HCT116 (cell line): ENCODE measurements around the gene NANOGP8. TPM values are rescaled to one million over a fixed set of nuclear protein-coding genes. Genes with fewer than 3 reads are reported as not detected.

Experiments
- ATAC-seq: fragments of 200-7000 bp; cut with Tn5 transposase; 2 replicates; pipeline ENCODE4 v1.9.1; 2020; ENCODE audit warnings: mild to moderate bottlenecking, moderate library complexity
- BruUV-seq: library from RNA; stranded (reverse); fragments of 400-500 nt; replicated peaks from 2 replicates; lab custom pipeline; 2021; lab: Mats Ljungman, UMichigan
- CTCF ChIA-PET: fragments of 300-600 bp; sonication (Branson Sonifier 250); formaldehyde crosslinking; loops from one replicate; lab custom pipeline; 2021; ENCODE audit warnings: antibody characterized with exemption; lab: Charles Lee
- POLR2A ChIA-PET: fragments of 300-600, 350-600 bp; sonication (Branson Sonifier 250); formaldehyde crosslinking; loops from one replicate; lab custom pipeline; 2021; ENCODE audit warnings: antibody characterized with exemption; lab: Charles Lee
- RAD21 ChIA-PET, 2 experiments: fragments of 300-600 bp; sonication (Branson Sonifier 250); formaldehyde crosslinking; loops; one replicate each; lab custom pipeline; 2023; ENCODE audit warnings: low total read pairs in 2 of 2; ENCODE audit not compliant: uncharacterized antibody in 2 of 2, unreplicated experiment in 2 of 2, low non-redundant PET in 1 of 2; lab: Charles Lee
- DNase-seq: peaks from one replicate; pipeline ENCODE4 v3.0.0-alpha.2; 2010; ENCODE audit warnings: low read depth, low spot score
- H2AFZ ChIP-seq: fragments of 200-600 bp; shearing (Covaris generic), sonication (generic); 2 replicates; pipeline ENCODE4 v1.6.1; 2017; ENCODE audit warnings: low read depth, mixed run types, mixed read lengths, antibody characterized with exemption, low read length; ENCODE audit not compliant: poor library complexity, severe bottlenecking
- H3K27ac ChIP-seq: 2 replicates; pipeline ENCODE4 v1.5.1; 2012; ENCODE audit warnings: low read depth, low read length
- H3K27me3 ChIP-seq: fragments of 200-600 bp; sonication (generic); 2 replicates; pipeline ENCODE4 v1.6.1; 2016; ENCODE audit warnings: mixed run types, low read length, mixed read lengths; ENCODE audit not compliant: insufficient read depth
- H3K36me3 ChIP-seq, 2 experiments: fragments of 200-500 bp in 1 of 2; fragments of 200-600 bp in 1 of 2; sonication (Bioruptor generic) in 1 of 2; sonication (generic) in 1 of 2; 2 replicates each; pipeline versions ENCODE4 v1.5.1 to v1.6.1; 2014 to 2016; ENCODE audit warnings: low read length in 2 of 2, inconsistent platforms in 1 of 2, mixed read lengths in 1 of 2, mixed run types in 1 of 2; ENCODE audit not compliant: insufficient read depth in 2 of 2, control insufficient read depth in 1 of 2
- H3K4me1 ChIP-seq, 2 experiments: fragments of 200-600 bp in 1 of 2; sonication (generic) in 1 of 2; 2 replicates each; pipeline versions ENCODE4 v1.5.1 to v1.6.1; 2012 to 2017; ENCODE audit warnings: low read length in 2 of 2, inconsistent platforms in 1 of 2, mild to moderate bottlenecking in 1 of 2, mixed read lengths in 1 of 2, mixed run types in 1 of 2, moderate library complexity in 1 of 2; ENCODE audit not compliant: insufficient read depth in 2 of 2, control insufficient read depth in 1 of 2
- H3K4me2 ChIP-seq: fragments of 200-600 bp; sonication (generic); 2 replicates; pipeline ENCODE4 v1.6.1; 2017; ENCODE audit warnings: mixed run types, low read length, mixed read lengths
- H3K4me3 ChIP-seq, 2 experiments: fragments of 200-600 bp in 1 of 2; sonication (generic) in 1 of 2; replicated peaks in 1 of 2; 2 replicates each; pipeline ENCODE4 v1.5.1; 2011 to 2016; ENCODE audit warnings: low read length in 2 of 2, control low read depth in 1 of 2, low read depth in 1 of 2, mild to moderate bottlenecking in 1 of 2, mixed read lengths in 1 of 2, mixed run types in 1 of 2
- H3K79me2 ChIP-seq: fragments of 200-600 bp; sonication (generic); 2 replicates; pipeline ENCODE4 v1.6.1; 2017; ENCODE audit warnings: mild to moderate bottlenecking, mixed run types, low read length, moderate library complexity, mixed read lengths; ENCODE audit not compliant: insufficient read depth
- H3K9ac ChIP-seq: fragments of 200-600 bp; sonication (generic); 2 replicates; pipeline ENCODE4 v1.6.1; 2016; ENCODE audit warnings: low read length, mixed read lengths
- H3K9me2 ChIP-seq: fragments of 200-600 bp; sonication (generic), shearing (Covaris generic); 2 replicates; pipeline ENCODE4 v1.6.1; 2017; ENCODE audit warnings: mixed run types, mild to moderate bottlenecking, moderate library complexity; ENCODE audit not compliant: insufficient read depth
- H3K9me3 ChIP-seq, 2 experiments: fragments of 200-500 bp in 1 of 2; fragments of 200-600 bp in 1 of 2; sonication (Bioruptor generic) in 1 of 2; sonication (generic) in 1 of 2; 2 replicates each; pipeline ENCODE4 v1.6.1; 2014 to 2017; ENCODE audit warnings: low read length in 2 of 2, mixed read lengths in 2 of 2, inconsistent platforms in 1 of 2, low read depth in 1 of 2, mild to moderate bottlenecking in 1 of 2, mixed run types in 1 of 2, moderate library complexity in 1 of 2; ENCODE audit not compliant: control insufficient read depth in 1 of 2, insufficient read depth in 1 of 2
- H4K20me1 ChIP-seq: fragments of 200-600 bp; sonication (generic), shearing (Covaris generic); 2 replicates; pipeline ENCODE4 v1.6.1; 2017; ENCODE audit warnings: mixed run types, mild to moderate bottlenecking, moderate library complexity; ENCODE audit not compliant: insufficient read depth
- CEBPB ChIP-seq: IDR thresholded peaks from 2 replicates; pipeline ENCODE4 v1.6.1; 2012; ENCODE audit warnings: low read depth
- EZH2 ChIP-seq: fragments of 200-600 bp; sonication (generic); IDR thresholded peaks from 2 replicates; pipeline ENCODE4 v1.6.1; 2017; ENCODE audit warnings: antibody characterized with exemption, mixed run types
- EZH2phosphoT487 ChIP-seq: fragments of 200-600 bp; IDR thresholded peaks from 2 replicates; pipeline ENCODE4 v1.6.1; 2018; ENCODE audit warnings: antibody characterized with exemption, borderline replicate concordance
- FOSL1 ChIP-seq: IDR thresholded peaks from 2 replicates; pipeline ENCODE4 v1.6.1; 2012; ENCODE audit warnings: low read depth
- JUND ChIP-seq: IDR thresholded peaks from 2 replicates; pipeline ENCODE4 v1.6.1; 2012
- MAX ChIP-seq: IDR thresholded peaks from 2 replicates; pipeline ENCODE4 v1.6.1; 2012
- RAD21 ChIP-seq: IDR thresholded peaks from 2 replicates; pipeline ENCODE4 v1.6.1; 2012; ENCODE audit warnings: low read depth, mild to moderate bottlenecking
- REST ChIP-seq: IDR thresholded peaks from 2 replicates; pipeline ENCODE4 v1.6.1; 2012; ENCODE audit warnings: low read depth
- ZBTB33 ChIP-seq: IDR thresholded peaks from 2 replicates; pipeline ENCODE4 v1.6.1; 2011; ENCODE audit warnings: mild to moderate bottlenecking, low read length, moderate library complexity; ENCODE audit not compliant: insufficient replicate concordance; ENCODE audit errors: extremely low read depth
- ZNF274 ChIP-seq: fragments of 200-500 bp; sonication (Bioruptor generic); IDR thresholded peaks from 2 replicates; pipeline ENCODE4 v1.6.1; 2014; ENCODE audit warnings: mild to moderate bottlenecking, low read depth, low read length, inconsistent platforms
- intact Hi-C: fragments of 100-400 bp; cut with micrococcal nuclease; formaldehyde crosslinking; loops from 2 replicates; pipeline ENCODE4 v1.10.0; 2022
- total RNA-seq: library from RNA; stranded (reverse); gene quantifications from one replicate; pipeline ENCODE4 v1.2.1, GENCODE V29; 2021; ENCODE audit not compliant: unreplicated experiment

NANOGP8 gene
- total RNA-seq, 1 experiment from 2014 or later: not detected

DNA sequence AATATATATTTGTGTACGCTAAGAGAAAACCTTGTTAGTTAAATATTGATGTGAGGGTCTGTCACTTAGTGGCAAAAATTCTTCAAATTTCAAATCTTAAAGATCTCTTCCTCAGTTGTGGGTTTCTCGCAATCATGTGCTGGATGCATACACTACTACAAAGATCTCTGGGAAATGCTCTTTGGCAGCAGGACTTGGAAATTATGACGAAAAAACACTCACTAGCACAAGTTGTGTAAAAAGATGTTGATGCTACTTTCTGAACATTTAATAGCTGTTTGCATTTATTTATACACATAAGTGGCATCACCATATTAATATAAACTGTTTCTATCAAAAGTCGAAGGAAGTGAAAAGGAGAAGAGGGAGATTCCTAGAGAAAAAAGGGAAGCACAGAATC is 10.8 kb upstream of the NANOGP8 start:
- Histone ChIP-seq H4K20me1 (no peaks in the 10 kb centered on the region), H3K4me2 (no peak overlapping the region), H2AFZ (no peak overlapping the region), H3K9ac (no peak overlapping the region), H3K36me3 (no peaks in the 10 kb centered on the region), H3K27me3 (no peaks in the 10 kb centered on the region), H3K4me3 (no peak overlapping the region), H3K9me2 (0 out of 2 replicates have a peak, but pooled peaks cover 2% of the 10 kb centered on the region), H3K4me1 (no peaks in the 10 kb centered on the region), H3K27ac (no peak overlapping the region), H3K9me3 (no peaks in the 10 kb centered on the region), H3K79me2 (no peaks in the 10 kb centered on the region)
- BruUV-seq: no TSS peak
- CTCF ChIA-PET: no interaction called here
- ATAC-seq (no peak), DNase-seq (no peak)
- intact Hi-C loops: no loop called here
- POLR2A ChIA-PET: no interaction called here
- RAD21 ChIA-PET: no interaction called here
- TF ChIP-seq JUND (no peak), EZH2phosphoT487 (no peak), FOSL1 (no peak), CEBPB (no peak), ZNF274 (no peak), RAD21 (no peak), REST (no peak), EZH2 (no peak), MAX (no peak), ZBTB33 (no peak)
